Measurements from ENCODE around the gene ZKSCAN4.
A peak's percentile ranks its signal among the peaks of the same experiment; 100 is the strongest.

ZKSCAN4 gene

DNA sequence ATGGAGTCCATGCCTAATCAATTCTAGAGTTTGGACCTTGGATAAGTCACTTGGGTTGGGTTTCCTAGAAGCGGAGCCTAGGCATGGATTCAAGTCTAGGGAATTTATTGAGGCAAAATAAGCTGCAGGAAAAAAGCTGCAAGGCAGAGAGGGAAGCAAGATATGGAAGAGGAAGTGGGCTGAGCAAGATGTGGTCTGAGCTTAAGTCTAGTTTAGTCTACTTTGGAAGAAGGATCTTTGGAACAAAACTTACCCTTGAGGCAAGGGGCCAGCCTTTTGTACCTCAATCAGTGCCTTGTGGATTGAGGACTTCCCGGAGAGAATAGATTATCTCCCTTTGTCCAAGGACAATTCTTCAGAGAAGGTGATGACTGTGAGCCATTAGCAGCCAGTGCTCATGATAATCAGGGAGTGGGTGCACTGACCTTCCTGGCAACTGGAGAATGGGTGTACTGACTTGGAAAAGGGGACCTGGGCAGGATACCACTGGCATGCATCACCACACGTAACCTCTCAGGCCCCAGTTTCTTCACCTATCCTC lies 16.1 kb downstream of the ZKSCAN4 start:
- no peak overlapping the region for H3K4me3 ChIP-seq (ENCODE audit: low read depth, low read length)
- TF ChIP-seq, protein P1, sequence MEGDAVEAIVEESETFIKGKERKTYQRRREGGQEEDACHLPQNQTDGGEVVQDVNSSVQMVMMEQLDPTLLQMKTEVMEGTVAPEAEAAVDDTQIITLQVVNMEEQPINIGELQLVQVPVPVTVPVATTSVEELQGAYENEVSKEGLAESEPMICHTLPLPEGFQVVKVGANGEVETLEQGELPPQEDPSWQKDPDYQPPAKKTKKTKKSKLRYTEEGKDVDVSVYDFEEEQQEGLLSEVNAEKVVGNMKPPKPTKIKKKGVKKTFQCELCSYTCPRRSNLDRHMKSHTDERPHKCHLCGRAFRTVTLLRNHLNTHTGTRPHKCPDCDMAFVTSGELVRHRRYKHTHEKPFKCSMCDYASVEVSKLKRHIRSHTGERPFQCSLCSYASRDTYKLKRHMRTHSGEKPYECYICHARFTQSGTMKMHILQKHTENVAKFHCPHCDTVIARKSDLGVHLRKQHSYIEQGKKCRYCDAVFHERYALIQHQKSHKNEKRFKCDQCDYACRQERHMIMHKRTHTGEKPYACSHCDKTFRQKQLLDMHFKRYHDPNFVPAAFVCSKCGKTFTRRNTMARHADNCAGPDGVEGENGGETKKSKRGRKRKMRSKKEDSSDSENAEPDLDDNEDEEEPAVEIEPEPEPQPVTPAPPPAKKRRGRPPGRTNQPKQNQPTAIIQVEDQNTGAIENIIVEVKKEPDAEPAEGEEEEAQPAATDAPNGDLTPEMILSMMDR (conservative IDR thresholded peaks at IDR 0.05; ENCODE audit: low read depth, low read length) = no peak
- DNase-seq (ENCODE audit: low read depth) = no peak

DNA sequence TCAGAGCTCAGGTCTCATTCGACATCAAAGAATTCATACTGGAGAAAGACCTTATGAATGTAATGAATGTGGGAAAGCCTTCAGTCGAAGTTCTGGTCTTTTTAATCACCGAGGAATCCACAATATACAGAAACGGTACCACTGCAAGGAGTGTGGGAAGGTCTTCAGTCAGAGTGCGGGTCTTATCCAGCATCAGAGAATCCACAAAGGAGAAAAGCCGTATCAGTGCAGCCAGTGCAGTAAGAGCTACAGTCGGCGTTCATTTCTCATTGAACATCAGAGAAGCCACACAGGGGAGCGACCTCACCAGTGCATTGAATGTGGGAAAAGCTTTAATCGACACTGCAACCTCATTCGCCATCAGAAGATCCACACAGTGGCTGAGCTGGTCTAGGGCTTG lies 19.3 kb downstream of the ZKSCAN4 start:
- DNase-seq (ENCODE audit: low read depth) = no peak
- H3K4me3 ChIP-seq (ENCODE audit: low read depth, low read length) = no peak overlapping the region
- TF ChIP-seq, protein P1 (conservative IDR thresholded peaks at IDR 0.05; ENCODE audit: low read depth, low read length) = no peak

DNA sequence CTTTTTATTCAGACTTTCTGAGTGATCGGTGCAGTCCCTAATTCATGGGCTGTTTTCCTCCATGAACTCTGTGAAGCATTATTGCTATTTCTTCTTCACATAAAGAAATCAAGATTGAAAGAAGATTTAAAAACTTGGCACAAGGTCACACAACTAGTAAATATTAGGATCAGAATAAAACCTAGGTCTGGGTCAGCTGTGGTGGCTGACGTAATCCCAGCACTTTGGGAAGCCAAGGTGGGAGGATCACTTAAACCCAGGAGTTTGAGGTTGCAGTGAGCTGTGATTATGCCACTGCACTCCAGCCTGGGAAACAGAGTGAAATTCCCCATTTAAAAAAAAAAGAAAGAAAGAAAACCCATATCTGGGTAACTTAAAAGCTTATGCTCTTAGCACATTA lies 25.6 kb downstream of the ZKSCAN4 start:
- H3K4me3 ChIP-seq (ENCODE audit: low read depth, low read length) = no peak overlapping the region
- DNase-seq (ENCODE audit: low read depth) = no peak
- TF ChIP-seq, protein P1 (conservative IDR thresholded peaks at IDR 0.05; ENCODE audit: low read depth, low read length) = no peak

DNA sequence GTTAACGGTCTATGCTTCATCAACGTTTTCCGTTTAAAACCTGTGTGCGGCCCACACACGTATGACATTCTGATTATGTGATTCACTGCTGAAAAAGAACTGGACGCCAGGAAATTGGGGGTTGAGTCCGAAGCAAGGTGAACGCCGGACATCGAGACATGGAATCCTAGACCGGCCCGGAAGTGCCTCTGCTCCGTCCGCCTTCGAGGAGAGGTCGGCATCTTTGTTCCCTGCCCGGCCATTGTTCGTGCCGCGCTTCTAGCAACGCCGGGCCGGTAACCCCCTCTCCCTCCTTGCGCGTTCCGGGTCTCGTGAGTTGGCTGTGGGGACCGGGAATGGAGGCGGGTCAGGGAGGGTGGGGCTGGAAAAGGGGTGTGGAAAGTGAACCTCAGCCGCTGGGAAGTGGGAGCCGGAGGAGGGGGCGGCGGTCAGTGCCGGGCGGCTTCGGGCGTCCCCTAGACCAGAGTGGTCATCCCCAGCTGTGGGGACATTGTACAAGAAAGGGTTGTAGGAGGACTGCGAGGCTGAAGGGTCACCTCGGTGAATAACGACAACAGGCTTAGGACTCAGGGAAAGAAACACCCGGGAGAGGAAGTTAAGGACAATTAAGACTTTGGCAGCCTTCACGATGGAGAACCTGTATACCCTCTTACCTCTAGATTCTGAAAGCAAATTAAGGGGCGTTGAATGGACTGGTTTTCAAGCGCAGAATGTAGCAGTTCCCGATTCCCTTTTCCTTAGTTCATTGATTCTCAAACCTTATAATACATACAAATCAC lies 26.8 kb downstream of the ZKSCAN4 start, which contains the start of gene ZSCAN9:
ZSCAN9 (plus strand) TSS at position 220 of the 779 bp plus-strand sequence. CDS start 1,810 bp downstream, outside the sequence.
- TF ChIP-seq, protein P1 (conservative IDR thresholded peaks at IDR 0.05; ENCODE audit: low read depth, low read length) = no peak
- DNase-seq (ENCODE audit: low read depth) = peak; percentile 85
- peak within 1 kb of the TSS; percentile 74 for H3K4me3 ChIP-seq (ENCODE audit: low read depth, low read length)

DNA sequence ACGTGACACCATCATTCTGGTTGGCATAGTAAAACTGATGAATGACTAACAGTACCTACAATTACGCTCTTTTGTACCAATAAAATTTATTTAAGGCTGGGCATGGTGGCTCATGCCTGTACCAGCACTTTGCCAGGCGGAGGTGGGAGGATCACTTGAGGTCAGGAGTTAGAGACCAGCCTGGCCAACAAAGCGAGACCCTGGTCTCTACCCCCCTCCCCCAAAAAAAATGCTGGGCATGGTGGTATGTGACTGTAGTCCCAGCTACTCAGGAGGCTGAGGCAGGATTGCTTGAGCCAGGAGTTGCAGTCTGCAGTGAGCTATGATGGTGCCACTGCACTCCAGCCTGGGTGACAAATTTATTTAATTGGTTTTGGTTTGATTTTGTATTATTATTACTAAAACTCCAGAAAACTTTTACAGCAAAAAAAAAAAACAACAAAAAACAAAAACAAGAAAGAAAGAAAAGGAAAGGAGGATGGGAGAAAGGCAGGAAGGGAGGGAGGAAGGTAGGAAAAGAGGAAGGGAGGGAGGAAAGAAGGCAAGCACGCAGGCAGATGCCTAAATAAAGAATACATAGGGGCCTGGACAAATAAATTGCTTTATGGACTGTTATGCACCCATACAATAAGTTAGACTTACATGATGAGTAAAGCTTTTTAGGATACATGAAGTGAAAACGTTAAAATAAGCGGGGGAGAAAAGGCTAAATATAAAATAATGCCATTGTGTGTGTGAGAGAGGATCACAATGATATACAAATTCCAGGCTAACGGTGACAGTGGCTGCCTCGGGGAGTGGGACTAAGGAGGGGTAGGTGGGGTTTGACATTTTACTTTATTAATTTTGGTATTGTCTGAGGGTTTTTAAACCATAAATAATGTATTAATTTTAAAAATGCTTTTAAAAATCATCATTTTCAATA lies 27.7 kb downstream of the ZKSCAN4 start:
- H3K4me3 ChIP-seq (ENCODE audit: low read depth, low read length) = peak overlapping the region; percentile 74
- TF ChIP-seq, protein P1 (conservative IDR thresholded peaks at IDR 0.05; ENCODE audit: low read depth, low read length) = no peak
- no peak for DNase-seq (ENCODE audit: low read depth)

DNA sequence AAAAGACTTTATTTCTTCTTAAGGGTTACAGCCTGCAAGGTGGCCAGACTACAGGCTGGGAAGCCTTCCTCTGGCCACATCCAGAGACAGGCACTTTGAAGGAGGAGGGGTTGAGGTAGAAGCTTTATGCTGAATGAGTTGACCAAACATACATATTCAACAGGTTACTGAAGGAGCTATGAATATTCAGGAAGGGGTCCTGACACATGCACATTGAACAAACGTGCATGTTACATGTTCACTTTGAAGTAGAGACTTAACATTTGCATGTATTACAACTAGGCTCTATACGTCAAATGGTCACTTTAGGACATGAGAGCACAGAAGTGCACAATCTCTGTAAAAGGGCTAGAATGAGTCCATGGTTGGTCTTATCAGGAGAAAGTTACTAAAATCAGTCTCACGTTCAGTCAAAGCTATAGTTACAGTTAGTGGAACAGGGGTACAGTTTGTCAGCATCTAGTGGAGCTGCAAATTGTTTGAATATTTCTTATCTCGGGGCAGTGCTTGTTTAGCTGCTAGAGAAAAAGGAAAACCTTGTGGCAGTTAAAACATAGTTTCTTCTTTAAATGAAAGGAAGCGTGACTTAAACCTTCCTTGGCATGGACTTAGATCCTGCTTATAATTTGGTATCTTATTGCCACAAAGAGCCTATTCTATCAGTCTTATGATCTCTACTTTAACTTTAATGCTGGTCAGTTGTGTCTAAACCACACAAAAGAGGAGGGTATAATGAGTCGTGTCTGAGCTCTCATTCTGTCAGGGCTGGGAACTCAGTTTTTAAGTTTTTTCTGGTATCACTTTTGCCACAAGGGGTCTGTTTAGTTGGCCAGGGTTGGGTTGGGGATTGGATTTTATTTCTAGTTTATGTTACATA lies 31.6 kb downstream of the ZKSCAN4 start:
- H3K4me3 ChIP-seq (ENCODE audit: low read depth, low read length) = no peak overlapping the region
- DNase-seq (ENCODE audit: low read depth) = no peak

More for the DNA sequence above, 31.6 kb downstream of the ZKSCAN4 start:
- TF ChIP-seq, protein P1 (conservative IDR thresholded peaks at IDR 0.05; ENCODE audit: low read depth, low read length) = no peak

Measured in choroid plexus epithelial cell (primary cell).